HEK293 (cell line): ENCODE data around the gene TRAK1.

Source experiments
- HIC1 ChIP-seq: fragments of 450-650 bp; formaldehyde crosslinking; IDR thresholded peaks from 2 replicates; pipeline ENCODE4 v1.5.1; 2016; ENCODE audit warnings: missing biosample characterization, missing genetic modification characterization
- MZF1 ChIP-seq: fragments of 450-650 bp; formaldehyde crosslinking; IDR thresholded peaks from 2 replicates; pipeline ENCODE4 v1.5.1; 2017; ENCODE audit warnings: missing biosample characterization, missing genetic modification characterization, borderline replicate concordance
- RBAK ChIP-seq: fragments of 450-650 bp; formaldehyde crosslinking; IDR thresholded peaks from 2 replicates; pipeline ENCODE4 v1.5.1; 2016; ENCODE audit warnings: missing biosample characterization, missing genetic modification characterization
- ZBTB1 ChIP-seq: fragments of 450-650 bp; formaldehyde crosslinking; IDR thresholded peaks from 2 replicates; pipeline ENCODE4 v1.5.1; 2016; ENCODE audit warnings: missing biosample characterization, missing genetic modification characterization
- ZBTB7A ChIP-seq: fragments of 450-650 bp; formaldehyde crosslinking; IDR thresholded peaks from 2 replicates; pipeline ENCODE4 v1.5.1; 2016; ENCODE audit warnings: low read depth, missing biosample characterization, missing genetic modification characterization
- ZNF121 ChIP-seq: fragments of 450-650 bp; formaldehyde crosslinking; IDR thresholded peaks from 2 replicates; pipeline ENCODE4 v1.5.1; 2016; ENCODE audit warnings: missing biosample characterization, missing genetic modification characterization
- ZNF366 ChIP-seq: fragments of 450-650 bp; formaldehyde crosslinking; conservative IDR thresholded peaks from 2 replicates; pipeline ENCODE4 v1.5.1; 2016; ENCODE audit warnings: missing biosample characterization, missing genetic modification characterization
- ZNF449 ChIP-seq: fragments of 450-650 bp; formaldehyde crosslinking; IDR thresholded peaks from 2 replicates; pipeline ENCODE4 v1.5.1; 2017; ENCODE audit warnings: missing biosample characterization, mild to moderate bottlenecking, missing genetic modification characterization, moderate library complexity
- ZNF530 ChIP-seq: fragments of 450-650 bp; formaldehyde crosslinking; IDR thresholded peaks from 2 replicates; pipeline ENCODE4 v1.5.1; 2016; ENCODE audit warnings: low read depth, missing biosample characterization, missing genetic modification characterization
- ZNF580 ChIP-seq: fragments of 450-650 bp; formaldehyde crosslinking; IDR thresholded peaks from 2 replicates; pipeline ENCODE4 v1.5.1; 2016; ENCODE audit warnings: missing biosample characterization, missing genetic modification characterization
- ZNF701 ChIP-seq: fragments of 450-650 bp; formaldehyde crosslinking; IDR thresholded peaks from 2 replicates; pipeline ENCODE4 v1.5.1; 2016; ENCODE audit warnings: missing biosample characterization, missing genetic modification characterization
- ZNF747 ChIP-seq: fragments of 450-650 bp; formaldehyde crosslinking; IDR thresholded peaks from 2 replicates; pipeline ENCODE4 v1.5.1; 2016; ENCODE audit warnings: missing biosample characterization, missing genetic modification characterization
- TF ChIP-seq, protein P1 (sequence below): fragments of 450-650 bp; formaldehyde crosslinking; IDR thresholded peaks from 2 replicates; pipeline ENCODE4 v1.5.1; 2017; ENCODE audit warnings: missing biosample characterization, missing genetic modification characterization
- TF ChIP-seq, protein P2 (sequence below): fragments of 450-650 bp; formaldehyde crosslinking; IDR thresholded peaks from 2 replicates; pipeline ENCODE4 v1.5.1; 2016; ENCODE audit warnings: missing biosample characterization, missing genetic modification characterization, borderline replicate concordance
- TF ChIP-seq, protein P3 (sequence below): fragments of 450-650 bp; formaldehyde crosslinking; IDR thresholded peaks from 2 replicates; pipeline ENCODE4 v1.5.1; 2016; ENCODE audit warnings: missing biosample characterization, missing genetic modification characterization
- TF ChIP-seq, protein P4 (sequence below): fragments of 450-650 bp; formaldehyde crosslinking; IDR thresholded peaks from 2 replicates; pipeline ENCODE4 v1.5.1; 2017; ENCODE audit warnings: missing biosample characterization, missing genetic modification characterization
- TF ChIP-seq, protein P5 (sequence below): fragments of 450-650 bp; formaldehyde crosslinking; IDR thresholded peaks from 2 replicates; pipeline ENCODE4 v1.5.1; 2016; ENCODE audit warnings: missing biosample characterization, missing genetic modification characterization

The TRAK1 gene

GRCh38 chr3:42043099-42043813, 47.9 kb upstream of the TRAK1 start (continued):
- TF ChIP-seq HIC1 (tag by site-specific recombination) = peak; percentile 67; the same call in 1 of the 2 replicates
- peak; percentile 98 for TF ChIP-seq ZNF366 (tag by site-specific recombination)
- TF ChIP-seq, protein P1, sequence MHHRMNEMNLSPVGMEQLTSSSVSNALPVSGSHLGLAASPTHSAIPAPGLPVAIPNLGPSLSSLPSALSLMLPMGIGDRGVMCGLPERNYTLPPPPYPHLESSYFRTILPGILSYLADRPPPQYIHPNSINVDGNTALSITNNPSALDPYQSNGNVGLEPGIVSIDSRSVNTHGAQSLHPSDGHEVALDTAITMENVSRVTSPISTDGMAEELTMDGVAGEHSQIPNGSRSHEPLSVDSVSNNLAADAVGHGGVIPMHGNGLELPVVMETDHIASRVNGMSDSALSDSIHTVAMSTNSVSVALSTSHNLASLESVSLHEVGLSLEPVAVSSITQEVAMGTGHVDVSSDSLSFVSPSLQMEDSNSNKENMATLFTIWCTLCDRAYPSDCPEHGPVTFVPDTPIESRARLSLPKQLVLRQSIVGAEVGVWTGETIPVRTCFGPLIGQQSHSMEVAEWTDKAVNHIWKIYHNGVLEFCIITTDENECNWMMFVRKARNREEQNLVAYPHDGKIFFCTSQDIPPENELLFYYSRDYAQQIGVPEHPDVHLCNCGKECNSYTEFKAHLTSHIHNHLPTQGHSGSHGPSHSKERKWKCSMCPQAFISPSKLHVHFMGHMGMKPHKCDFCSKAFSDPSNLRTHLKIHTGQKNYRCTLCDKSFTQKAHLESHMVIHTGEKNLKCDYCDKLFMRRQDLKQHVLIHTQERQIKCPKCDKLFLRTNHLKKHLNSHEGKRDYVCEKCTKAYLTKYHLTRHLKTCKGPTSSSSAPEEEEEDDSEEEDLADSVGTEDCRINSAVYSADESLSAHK (tag by site-specific recombination) = peak; percentile 47
- TF ChIP-seq, protein P2, sequence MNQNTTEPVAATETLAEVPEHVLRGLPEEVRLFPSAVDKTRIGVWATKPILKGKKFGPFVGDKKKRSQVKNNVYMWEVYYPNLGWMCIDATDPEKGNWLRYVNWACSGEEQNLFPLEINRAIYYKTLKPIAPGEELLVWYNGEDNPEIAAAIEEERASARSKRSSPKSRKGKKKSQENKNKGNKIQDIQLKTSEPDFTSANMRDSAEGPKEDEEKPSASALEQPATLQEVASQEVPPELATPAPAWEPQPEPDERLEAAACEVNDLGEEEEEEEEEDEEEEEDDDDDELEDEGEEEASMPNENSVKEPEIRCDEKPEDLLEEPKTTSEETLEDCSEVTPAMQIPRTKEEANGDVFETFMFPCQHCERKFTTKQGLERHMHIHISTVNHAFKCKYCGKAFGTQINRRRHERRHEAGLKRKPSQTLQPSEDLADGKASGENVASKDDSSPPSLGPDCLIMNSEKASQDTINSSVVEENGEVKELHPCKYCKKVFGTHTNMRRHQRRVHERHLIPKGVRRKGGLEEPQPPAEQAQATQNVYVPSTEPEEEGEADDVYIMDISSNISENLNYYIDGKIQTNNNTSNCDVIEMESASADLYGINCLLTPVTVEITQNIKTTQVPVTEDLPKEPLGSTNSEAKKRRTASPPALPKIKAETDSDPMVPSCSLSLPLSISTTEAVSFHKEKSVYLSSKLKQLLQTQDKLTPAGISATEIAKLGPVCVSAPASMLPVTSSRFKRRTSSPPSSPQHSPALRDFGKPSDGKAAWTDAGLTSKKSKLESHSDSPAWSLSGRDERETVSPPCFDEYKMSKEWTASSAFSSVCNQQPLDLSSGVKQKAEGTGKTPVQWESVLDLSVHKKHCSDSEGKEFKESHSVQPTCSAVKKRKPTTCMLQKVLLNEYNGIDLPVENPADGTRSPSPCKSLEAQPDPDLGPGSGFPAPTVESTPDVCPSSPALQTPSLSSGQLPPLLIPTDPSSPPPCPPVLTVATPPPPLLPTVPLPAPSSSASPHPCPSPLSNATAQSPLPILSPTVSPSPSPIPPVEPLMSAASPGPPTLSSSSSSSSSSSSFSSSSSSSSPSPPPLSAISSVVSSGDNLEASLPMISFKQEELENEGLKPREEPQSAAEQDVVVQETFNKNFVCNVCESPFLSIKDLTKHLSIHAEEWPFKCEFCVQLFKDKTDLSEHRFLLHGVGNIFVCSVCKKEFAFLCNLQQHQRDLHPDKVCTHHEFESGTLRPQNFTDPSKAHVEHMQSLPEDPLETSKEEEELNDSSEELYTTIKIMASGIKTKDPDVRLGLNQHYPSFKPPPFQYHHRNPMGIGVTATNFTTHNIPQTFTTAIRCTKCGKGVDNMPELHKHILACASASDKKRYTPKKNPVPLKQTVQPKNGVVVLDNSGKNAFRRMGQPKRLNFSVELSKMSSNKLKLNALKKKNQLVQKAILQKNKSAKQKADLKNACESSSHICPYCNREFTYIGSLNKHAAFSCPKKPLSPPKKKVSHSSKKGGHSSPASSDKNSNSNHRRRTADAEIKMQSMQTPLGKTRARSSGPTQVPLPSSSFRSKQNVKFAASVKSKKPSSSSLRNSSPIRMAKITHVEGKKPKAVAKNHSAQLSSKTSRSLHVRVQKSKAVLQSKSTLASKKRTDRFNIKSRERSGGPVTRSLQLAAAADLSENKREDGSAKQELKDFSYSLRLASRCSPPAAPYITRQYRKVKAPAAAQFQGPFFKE (tag by site-specific recombination) = no peak
- TF ChIP-seq, protein P3, sequence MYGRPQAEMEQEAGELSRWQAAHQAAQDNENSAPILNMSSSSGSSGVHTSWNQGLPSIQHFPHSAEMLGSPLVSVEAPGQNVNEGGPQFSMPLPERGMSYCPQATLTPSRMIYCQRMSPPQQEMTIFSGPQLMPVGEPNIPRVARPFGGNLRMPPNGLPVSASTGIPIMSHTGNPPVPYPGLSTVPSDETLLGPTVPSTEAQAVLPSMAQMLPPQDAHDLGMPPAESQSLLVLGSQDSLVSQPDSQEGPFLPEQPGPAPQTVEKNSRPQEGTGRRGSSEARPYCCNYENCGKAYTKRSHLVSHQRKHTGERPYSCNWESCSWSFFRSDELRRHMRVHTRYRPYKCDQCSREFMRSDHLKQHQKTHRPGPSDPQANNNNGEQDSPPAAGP (tag by site-specific recombination) = no peak
- TF ChIP-seq, protein P4, sequence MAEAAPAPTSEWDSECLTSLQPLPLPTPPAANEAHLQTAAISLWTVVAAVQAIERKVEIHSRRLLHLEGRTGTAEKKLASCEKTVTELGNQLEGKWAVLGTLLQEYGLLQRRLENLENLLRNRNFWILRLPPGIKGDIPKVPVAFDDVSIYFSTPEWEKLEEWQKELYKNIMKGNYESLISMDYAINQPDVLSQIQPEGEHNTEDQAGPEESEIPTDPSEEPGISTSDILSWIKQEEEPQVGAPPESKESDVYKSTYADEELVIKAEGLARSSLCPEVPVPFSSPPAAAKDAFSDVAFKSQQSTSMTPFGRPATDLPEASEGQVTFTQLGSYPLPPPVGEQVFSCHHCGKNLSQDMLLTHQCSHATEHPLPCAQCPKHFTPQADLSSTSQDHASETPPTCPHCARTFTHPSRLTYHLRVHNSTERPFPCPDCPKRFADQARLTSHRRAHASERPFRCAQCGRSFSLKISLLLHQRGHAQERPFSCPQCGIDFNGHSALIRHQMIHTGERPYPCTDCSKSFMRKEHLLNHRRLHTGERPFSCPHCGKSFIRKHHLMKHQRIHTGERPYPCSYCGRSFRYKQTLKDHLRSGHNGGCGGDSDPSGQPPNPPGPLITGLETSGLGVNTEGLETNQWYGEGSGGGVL (tag by site-specific recombination) = peak; percentile 99
- no peak for TF ChIP-seq ZNF701 (tag by site-specific recombination)
- TF ChIP-seq ZNF530 (tag by site-specific recombination) = no peak
- TF ChIP-seq RBAK (tag by site-specific recombination) = no peak
- TF ChIP-seq ZBTB1 (tag by site-specific recombination) = no peak
- TF ChIP-seq ZNF580 = no peak
- no peak for TF ChIP-seq ZBTB7A (tag by site-specific recombination)
- TF ChIP-seq ZNF449 (tag by site-specific recombination) = no peak
- TF ChIP-seq, protein P5, sequence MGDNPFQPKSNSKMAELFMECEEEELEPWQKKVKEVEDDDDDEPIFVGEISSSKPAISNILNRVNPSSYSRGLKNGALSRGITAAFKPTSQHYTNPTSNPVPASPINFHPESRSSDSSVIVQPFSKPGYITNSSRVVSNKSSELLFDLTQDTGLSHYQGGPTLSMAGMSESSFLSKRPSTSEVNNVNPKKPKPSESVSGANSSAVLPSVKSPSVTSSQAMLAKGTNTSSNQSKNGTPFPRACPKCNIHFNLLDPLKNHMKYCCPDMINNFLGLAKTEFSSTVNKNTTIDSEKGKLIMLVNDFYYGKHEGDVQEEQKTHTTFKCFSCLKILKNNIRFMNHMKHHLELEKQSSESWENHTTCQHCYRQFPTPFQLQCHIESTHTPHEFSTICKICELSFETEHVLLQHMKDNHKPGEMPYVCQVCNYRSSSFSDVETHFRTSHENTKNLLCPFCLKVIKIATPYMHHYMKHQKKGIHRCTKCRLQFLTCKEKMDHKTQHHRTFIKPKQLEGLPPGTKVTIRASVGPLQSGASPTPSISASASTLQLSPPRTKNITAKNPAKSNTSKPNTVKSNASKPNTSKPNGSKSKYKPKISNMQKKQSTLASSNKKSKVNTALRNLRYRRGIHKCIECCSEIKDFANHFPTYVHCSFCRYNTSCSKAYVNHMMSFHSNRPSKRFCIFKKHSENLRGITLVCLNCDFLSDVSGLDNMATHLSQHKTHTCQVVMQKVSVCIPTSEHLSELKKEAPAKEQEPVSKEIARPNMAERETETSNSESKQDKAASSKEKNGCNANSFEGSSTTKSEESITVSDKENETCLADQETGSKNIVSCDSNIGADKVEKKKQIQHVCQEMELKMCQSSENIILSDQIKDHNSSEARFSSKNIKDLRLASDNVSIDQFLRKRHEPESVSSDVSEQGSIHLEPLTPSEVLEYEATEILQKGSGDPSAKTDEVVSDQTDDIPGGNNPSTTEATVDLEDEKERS (tag by site-specific recombination) = no peak
- TF ChIP-seq MZF1 (tag by site-specific recombination) = peak; percentile 61
- no peak for TF ChIP-seq ZNF121 (tag by site-specific recombination)
- TF ChIP-seq ZNF747 (tag by site-specific recombination) = no peak
